GM18873 (cell line): ENCODE measurements around the gene ZNF714.

Source experiments
- ATAC-seq: cut with Tn5 transposase; IDR thresholded peaks from one replicate; pipeline ENCODE4 v1.9.1; 2021; ENCODE audit warnings: mild to moderate bottlenecking, moderate library complexity, moderate number of reproducible peaks; ENCODE audit not compliant: unreplicated experiment, low FRiP score

ZNF714 gene

DNA sequence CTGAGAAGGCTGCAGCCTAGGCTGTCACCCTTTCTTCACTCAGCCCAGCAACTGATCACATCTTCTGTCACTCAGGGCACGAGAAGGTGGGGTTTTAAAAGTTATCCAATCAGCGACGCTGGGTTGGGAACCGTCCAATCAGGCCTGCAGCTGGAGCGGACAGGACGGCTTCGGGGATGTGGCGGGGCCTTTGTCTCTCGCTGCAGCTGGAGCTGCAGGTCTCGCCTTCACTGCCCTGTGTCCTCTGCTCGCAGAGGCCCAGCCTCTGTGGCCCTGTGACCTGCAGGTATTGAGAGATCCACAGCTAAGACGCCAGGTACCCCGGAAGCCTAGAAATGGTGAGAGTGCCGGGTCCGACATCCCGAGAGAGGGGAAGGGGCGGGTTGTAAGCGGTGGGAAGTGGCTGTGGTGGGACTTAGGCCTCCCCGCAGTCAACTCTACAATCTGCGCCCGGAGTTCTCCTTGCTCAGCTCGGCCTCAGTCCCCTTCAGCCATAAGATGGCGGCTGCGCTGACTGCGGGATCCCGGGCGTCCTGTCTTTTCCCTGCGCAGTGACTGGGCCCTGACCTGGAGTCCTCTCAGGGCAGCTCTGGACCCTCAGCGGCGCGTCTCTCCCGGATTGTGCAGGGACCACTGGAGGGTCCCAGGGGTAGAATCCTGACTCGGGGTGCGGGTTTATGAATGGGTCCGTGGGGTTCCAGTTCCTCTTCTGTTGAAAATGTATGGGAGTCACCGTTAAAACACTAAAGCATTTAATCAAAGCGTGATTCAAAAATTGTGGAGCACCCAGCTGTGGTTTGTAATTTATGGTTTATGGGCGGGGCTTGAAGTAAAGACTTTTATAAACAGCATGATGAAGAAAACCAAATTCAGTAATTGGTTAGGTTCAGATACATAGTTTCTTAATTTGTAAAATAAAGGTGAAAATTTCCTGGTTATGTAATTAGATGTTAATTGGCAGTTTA, at the start of gene ZNF714:
ZNF714 (plus strand) TSS at position 193 of the 965 bp plus-strand sequence. CDS start 16,066 bp downstream, outside the sequence.
- peak; percentile 99 for ATAC-seq

GRCh38 chr19:21045028-21045427, 37.0 kb upstream of the ZNF714 start:
- ATAC-seq: no peak

- no peak for ATAC-seq
Observed at GRCh38 chr19:21046489-21046888, 35.5 kb upstream of the ZNF714 start.

GRCh38 chr19:21047716-21048115, 34.3 kb upstream of the ZNF714 start:
- ATAC-seq: no peak

DNA sequence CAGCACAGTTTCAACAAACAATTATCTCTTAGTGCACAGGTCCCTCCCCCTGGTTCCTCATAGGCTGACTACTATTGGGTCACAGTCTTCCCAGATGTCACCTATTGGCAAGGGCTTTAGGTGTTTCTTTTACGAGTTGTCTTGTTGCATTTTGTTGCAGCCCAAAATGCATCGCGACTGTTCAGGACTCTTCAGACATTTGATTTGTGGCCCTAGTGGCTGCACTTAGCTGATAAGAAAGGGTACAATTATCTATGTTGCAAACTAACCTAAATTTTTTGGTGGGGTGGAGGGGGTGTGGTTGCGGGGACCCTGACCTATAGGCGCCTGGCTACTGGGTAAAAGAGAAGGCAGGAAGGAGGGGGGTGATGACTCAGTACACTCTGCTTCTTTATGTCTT, 29.1 kb upstream of the ZNF714 start:
- ATAC-seq: no peak

- ATAC-seq: no peak
Observed at GRCh38 chr19:21065336-21065735, 16.7 kb upstream of the ZNF714 start.

GRCh38 chr19:21084343-21084742, 2.3 kb downstream of the ZNF714 start:
- no peak for ATAC-seq

- no peak for ATAC-seq
Observed at GRCh38 chr19:21087871-21088270, 5.9 kb downstream of the ZNF714 start.

- ATAC-seq: no peak
Observed at GRCh38 chr19:21092109-21092508, 10.1 kb downstream of the ZNF714 start.

DNA sequence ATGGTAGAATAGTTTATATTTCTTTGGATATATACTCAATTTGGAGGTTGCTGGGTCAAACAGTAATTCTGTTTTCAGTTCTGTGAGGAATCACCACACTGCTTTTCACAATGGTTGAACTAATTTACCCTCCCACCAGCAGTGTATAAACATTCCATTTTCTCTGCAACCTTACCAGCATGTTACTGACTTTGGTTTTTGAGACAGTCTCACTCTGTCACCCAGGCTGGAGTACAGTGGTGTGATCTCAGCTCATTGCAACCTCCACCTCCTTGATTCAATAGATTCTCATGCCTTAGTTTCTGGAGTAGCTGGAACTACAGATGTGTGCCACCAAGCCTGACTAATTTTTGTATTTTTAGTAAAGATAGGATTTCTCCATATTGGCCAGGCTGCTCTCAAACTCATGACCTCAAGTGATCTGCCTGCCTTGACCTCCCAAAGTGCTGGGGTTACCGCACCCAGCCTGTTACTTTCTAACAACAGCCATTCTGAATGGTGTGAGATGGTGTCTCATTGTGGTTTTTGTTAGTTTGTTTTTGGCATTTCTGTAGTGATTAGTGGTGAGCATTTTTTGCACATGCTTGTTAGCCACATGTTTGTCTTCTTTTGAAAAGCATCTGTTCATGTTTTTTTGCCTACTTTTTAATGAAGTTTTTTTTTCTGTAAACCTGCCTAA, 12.5 kb downstream of the ZNF714 start:
- no peak for ATAC-seq

- ATAC-seq: no peak
Observed at GRCh38 chr19:21098291-21098690, 16.3 kb downstream of the ZNF714 start.

DNA sequence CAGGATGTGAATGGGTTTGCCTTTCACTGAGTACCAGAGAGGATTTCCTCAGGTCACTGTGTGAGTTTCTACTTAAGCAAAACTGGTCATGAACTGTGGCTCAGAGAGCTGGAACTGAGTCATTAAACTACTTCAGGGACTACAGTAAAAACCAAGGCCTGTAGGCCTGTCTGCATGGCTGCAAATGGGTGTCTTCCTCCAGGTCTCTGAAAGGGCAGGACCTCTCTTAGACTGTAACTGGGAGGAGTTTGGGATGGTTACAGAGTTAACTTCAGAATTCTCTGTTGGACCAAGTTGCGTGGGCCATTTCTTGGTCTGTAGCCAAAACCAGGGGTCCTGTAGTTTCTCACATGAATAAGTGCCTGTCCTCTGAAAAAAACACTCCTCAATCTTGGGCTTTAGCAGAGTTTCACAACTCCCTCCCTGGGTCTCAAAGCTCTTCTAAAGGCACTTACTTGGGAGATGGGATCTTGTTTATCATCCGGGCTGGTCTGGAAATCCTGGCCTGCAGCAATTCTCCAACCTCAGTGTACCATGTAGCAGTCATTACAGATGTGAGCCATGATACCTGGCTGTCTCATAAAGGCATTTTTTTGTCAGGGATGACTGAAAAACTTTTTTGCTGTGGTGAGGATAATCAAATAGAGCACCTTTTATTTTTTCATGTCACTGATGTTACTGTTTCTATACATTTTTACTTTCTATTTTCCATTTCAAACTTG, 19.7 kb downstream of the ZNF714 start:
- no peak for ATAC-seq

DNA sequence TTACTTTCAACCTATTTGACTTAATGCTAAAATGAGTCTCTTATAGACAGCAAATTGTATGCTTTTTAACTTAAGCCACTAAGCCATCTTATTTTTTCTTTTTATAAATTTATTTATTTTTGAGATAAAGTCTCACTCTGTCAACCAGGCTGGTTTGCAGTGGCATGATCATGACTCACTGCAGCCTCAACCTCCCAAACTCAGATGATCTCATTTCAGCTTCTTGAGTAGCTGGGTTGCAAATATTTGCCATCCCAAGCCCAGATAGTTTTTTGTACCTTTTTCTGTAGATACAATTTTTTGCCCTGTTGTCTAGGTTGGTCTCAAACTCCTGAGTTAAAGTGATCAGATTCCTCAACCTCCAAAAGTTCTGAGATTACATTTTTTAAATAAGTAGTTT, 27.1 kb downstream of the ZNF714 start:
- no peak for ATAC-seq

- ATAC-seq: no peak
Observed at GRCh38 chr19:21110183-21110582, 28.2 kb downstream of the ZNF714 start.

DNA sequence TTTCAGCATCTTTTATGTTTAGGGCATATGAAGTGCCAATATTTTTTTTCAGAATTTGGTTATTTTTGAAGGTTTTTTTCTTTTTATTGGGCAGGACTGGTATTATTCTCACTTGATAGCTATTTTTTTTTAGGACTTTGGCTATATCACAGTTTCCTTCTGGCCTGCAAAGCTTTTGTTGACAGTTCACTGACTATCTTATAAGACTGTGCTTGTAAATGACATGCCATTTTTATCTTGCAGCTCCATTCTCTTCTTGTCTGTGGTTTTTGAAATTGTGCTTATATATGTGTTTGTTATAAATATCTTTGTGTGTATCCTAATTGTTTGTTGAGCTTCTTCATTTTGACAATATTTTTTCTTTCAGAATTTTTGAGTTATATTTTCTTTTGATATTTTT, 33.4 kb downstream of the ZNF714 start:
- ATAC-seq: no peak

DNA sequence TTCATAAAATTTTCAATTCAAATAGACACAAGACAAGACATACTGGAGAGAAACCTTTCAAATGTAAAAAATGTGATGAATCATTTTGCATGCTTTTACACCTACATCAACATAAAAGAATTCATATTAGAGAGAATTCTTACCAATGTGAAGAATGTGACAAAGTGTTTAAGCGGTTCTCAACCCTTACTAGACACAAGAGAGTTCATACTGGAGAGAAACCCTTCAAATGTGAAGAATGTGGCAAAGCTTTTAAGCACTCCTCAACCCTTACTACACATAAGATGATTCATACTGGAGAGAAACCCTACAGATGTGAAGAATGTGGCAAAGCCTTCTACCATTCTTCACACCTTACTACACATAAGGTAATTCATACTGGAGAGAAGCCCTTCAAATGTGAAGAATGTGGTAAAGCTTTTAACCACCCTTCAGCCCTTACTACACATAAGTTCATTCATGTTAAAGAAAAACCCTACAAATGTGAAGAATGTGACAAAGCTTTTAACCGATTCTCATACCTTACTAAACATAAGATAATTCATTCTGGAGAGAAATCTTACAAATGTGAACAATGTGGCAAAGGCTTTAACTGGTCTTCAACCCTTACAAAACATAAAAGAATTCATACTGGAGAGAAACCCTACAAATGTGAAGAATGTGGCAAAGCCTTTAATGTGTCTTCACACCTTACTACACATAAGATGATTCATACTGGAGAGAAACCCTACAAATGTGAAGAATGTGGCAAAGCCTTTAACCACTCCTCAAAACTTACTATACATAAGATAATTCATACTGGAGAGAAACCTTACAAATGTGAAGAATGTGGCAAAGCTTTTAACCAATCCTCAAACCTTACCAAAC, 35.3 kb downstream of the ZNF714 start:
- ATAC-seq: no peak

GRCh38 chr19:21126078-21126477, 44.1 kb downstream of the ZNF714 start:
- no peak for ATAC-seq

DNA sequence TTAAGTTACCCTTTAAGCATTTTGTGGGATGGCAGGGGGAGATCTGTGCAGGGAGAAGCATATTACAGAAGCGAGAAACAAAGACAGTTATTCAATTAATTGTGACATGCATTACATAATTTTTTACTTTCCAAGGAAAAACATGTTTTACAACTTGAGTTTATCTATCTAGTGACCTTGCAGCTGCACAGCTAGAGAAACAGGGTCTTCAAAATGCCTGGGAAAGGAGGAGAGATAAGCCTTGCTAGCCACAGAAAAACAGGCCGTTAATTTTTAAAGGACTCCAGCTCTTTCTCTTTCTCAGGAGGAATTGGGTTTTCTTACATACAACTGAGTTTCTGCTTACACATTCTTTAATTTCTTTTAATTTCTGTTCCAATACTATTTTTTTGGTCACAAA, 45.0 kb downstream of the ZNF714 start:
- ATAC-seq: no peak

DNA sequence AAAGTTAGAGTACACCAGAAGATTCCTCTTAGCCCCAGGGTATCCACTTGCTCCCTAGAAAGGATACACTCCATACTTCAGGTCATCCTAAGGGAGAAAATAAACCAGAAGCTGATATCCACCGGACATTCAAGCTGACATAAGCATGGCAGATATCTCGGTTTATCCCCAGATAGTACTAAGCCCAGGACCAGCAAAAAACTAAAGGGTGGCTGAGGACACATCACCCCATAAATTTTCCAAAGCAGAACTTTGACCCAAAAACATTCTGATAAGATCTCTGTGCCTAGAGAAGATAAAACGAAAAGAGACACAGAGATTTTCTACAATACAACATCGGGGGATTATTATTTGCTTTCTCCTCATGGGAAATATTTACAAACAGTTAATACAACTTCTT, 45.9 kb downstream of the ZNF714 start:
- ATAC-seq: no peak
